GM18526 (cell line): ENCODE measurements around the gene GRIK4.
A peak's percentile ranks its signal among the peaks of the same experiment; 100 is the strongest.

Experiments
- POLR2A ChIP-seq: IDR thresholded peaks from 3 replicates; pipeline ENCODE4 v1.6.1; 2011; ENCODE audit not compliant: insufficient read length; ENCODE audit errors: extremely low read depth

Gene GRIK4

GRCh38 chr11:120991830-120992686 lies 480.5 kb downstream of the GRIK4 start:
- TF ChIP-seq POLR2A: no peak

- no peak for TF ChIP-seq POLR2A
These were observed 482.7 kb downstream of the GRIK4 start for GRCh38 chr11:120994091-120994859.

- no peak for TF ChIP-seq POLR2A
These were observed 483.6 kb downstream of the GRIK4 start for GRCh38 chr11:120995184-120995583.

- TF ChIP-seq POLR2A: no peak
These were observed 485.4 kb downstream of the GRIK4 start for GRCh38 chr11:120996973-120997372.

GRCh38 chr11:120998581-120998980 lies 487.0 kb downstream of the GRIK4 start:
- TF ChIP-seq POLR2A: no peak

GRCh38 chr11:121004206-121004840 lies 492.8 kb downstream of the GRIK4 start:
- no peak for TF ChIP-seq POLR2A

GRCh38 chr11:121006922-121007321 lies 495.4 kb downstream of the GRIK4 start:
- no peak for TF ChIP-seq POLR2A

GRCh38 chr11:121008551-121008950 lies 497.0 kb downstream of the GRIK4 start:
- no peak for TF ChIP-seq POLR2A

- no peak for TF ChIP-seq POLR2A
These were observed 500.5 kb downstream of the GRIK4 start for GRCh38 chr11:121012091-121012490.

- no peak for TF ChIP-seq POLR2A
These were observed 507.2 kb downstream of the GRIK4 start for GRCh38 chr11:121018746-121019145.

- peak; percentile 62 for TF ChIP-seq POLR2A
These were observed 512.6 kb downstream of the GRIK4 start, which contains the start of gene TBCEL for GRCh38 chr11:121023848-121024751. Gene TBCEL, plus strand, starts transcription at chr11:121024102. Its CDS starts 21,589 bp downstream, at chr11:121045691.

- TF ChIP-seq POLR2A: no peak
These were observed 513.4 kb downstream of the GRIK4 start for GRCh38 chr11:121024989-121025388.

GRCh38 chr11:121029153-121029552 lies 517.6 kb downstream of the GRIK4 start:
- TF ChIP-seq POLR2A: no peak

- no peak for TF ChIP-seq POLR2A
These were observed 518.4 kb downstream of the GRIK4 start for GRCh38 chr11:121029813-121030445.
